Non-pigmented ciliary epithelial cell (primary cell): Measurements from ENCODE around the gene NIN.
"Not testable (repeated sequence)": the region's sequence is repeated elsewhere in the genome, so short reads cannot be mapped to it uniquely, and the experiment has no call there.

Experiments
- DNase-seq: peaks from one replicate; pipeline ENCODE4 v3.0.0-alpha.2; 2010; ENCODE audit warnings: low read depth

The NIN gene

DNA sequence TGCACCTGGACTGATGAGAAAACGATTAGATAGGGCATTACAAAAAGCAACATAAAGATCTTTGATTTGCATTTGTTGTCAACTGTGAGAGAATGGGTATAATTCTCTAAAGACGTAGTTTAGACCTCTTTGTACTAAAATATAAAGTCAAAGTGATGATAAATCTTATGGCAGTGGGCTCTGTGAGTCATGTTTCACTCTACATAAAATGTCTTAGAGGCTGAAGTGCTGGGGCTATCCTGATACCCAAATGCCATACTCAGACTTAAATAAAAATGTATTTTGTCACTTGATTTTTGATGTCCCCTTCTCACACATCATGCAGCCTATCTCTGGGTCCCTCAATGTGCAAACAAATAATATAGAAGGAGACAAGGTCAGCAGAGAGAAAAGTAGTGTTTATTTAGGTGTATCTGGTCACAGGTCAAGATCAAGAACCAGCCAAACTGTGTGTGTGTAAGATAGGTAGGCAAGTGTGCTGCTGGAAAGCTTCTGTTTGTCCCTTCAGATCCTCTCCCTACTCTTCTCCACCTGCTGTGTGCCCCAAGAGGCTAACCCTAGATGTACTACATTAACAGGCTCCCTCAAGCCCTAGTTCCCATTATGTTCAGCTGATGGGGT lies 7.0 kb upstream of the NIN start:
- no peak for DNase-seq

DNA sequence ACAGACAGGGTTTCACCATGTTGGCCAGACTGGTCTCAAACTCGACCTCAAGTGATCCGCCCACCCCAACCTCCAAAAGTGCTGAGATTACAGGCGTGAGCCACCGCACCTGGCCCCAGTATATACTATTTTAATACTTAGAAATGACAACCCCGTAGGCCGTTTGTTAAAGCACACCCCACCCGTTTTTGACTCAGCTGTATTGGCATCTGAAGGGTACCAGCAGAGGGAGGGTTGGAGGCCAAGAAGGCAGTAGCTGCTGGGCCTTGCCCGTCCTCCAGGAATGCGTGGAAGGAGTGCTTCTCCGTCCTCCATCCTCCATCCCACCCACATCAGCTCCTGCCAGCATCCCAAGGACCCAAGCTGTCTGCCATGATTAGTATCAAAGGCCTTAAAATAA lies 6.3 kb upstream of the NIN start:
- DNase-seq, result no peak

DNA sequence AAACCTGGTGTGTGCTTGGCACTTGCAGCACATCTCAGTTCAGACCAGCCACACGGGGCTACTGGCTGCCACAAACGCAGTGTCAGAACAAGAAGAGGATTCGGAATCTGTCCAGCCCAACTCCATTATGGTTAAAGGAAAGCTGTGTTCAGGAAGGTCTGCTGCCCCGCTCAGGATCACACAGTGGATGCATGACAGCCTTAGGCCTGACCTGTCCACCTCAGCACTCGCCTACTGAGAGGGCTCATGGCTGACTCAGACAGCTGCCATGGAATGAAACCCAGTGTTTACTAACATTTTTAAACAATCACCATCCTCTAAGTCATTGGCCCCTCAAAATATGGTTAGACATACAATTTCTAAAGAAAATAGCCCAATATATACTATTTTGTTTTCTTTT lies 5.6 kb upstream of the NIN start:
- no peak for DNase-seq

DNA sequence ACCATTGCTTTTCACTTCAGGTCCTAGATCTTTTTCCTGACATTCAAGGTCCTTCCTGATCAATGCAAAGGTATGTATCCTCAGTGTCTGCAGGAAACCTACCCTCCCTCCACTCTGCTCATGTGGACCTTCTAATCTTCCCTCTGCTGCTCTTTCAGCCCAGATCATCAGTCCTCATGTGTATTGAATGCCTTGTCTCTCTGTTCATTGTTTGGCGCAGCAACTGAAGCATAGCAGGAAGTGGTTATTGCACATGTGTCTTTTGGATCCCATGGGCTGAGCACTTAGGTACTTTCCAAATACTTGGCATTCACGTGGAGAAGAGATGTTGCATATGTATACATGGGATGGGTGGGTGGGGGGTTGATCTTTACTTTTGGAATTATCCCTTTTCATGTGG lies 4.3 kb upstream of the NIN start:
- DNase-seq, result no peak

DNA sequence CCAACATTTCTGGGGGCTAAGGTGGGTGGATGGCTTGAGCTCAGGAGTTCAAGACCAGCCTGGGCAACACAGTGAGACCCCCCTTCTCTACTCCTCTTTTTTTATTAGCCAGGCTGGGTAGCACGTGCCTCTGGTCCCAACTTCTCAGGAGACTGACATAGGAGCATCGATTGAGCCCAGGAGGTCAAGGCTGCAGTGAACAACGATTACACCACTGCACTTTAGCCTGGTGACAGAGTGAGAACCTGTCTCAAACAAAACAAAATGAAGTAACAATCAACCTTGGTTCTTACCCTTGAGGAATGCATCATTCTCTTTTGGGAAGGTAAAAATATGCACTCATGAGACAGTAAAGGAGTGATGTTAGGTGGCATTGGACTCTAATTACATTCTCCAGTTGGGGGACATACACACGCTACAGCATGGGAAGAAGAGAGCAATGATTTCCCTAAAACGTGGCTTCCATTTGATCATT lies 3.9 kb upstream of the NIN start:
- no peak for DNase-seq

DNA sequence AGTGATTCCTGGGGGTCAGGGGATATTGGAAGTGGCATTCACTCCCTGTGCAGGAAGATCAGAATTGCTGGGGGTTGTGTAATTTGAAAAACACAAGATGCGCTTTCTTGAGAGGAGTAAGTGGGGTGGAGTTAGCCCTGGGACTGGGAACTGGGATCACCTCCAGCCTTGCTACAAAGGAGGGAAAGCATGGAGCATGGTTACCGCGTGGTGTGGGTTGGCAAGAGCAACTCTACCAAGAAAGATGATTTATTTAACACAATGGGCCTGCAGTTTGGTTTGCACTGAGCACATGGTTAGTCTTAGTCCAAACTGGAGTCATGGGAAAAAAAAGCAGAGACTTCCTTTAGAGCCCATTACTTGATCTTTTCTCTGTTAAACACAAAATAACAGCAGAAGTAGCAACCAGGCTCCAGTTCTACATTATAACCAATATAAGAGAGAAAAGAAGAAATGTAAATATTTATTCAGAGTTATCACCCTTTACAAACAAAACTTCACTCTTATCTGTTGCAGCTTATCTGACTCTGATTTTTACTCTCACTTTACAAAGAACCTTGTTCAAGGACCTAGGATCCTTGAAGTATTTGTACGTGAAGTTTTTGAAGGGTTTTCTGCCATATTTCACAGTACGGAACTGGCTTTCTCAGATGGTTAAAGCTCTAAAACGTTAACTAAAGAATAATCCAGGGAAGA lies 2.1 kb upstream of the NIN start:
- DNase-seq, result no peak

DNA sequence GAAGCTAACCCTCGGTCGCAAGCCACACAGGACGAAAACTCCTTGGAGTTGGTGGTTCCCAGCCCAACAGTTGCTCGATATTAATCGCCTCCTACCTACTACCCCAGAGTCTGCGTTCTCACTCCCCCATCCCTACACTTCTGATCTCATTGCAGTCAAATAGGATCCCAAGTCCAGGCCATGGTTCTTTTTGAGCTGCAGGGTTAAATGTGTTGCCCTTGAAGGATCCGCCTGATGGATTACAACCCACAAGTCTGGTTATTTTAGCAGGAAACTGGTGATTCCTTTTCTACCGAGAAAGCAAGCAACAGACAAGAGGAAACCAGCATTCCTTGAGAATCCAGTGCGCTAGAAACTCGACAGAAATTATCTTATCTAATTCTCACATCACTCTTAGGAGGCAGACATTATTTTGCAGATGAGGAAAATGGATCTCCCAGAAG lies 785 bp upstream of the NIN start:
- no peak for DNase-seq

DNA sequence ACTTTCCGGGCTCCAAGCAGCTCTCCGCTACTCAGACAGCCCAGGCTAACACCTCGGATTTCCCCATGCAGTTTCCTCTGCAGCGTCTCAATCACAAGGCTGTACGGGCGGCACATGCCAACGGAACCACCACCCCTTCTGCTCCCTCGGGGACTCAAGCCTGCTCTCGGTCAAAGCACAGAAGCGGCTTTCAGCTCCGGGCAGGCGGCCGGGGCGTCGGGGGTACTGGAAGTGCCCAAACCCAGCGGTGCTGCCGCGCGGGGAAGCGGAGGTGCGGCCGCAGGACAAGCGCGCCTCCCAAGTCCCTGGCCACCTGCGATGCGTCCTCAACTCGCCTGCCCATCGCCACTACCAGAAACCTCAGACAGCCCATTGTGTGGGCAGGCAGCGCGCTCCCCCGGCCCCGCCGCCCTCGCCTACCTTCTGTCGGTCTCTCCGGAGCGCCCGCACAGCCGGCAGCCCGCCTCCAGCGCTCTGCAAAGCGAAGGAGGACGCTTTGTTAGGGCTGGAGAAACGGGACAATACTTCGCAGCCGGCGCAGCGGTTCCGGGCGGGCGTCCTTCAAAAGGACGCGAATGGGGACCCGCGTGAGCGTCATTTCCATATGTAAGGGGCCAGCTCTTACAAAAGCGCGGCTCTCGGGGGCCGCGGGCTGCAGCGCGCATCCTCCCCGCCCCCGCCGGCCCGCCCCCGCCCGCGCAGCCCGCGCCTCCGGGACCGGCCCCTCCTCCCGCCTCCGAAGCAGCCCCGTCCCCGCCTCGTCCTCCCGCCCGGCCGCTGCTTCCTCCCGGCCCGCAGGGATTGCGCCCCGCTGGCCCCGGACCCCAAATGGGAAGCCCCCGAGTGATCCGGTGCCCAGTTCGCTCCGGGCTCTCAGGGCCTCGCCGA lies 674 bp downstream of the NIN start:
- DNase-seq, result no peak

DNA sequence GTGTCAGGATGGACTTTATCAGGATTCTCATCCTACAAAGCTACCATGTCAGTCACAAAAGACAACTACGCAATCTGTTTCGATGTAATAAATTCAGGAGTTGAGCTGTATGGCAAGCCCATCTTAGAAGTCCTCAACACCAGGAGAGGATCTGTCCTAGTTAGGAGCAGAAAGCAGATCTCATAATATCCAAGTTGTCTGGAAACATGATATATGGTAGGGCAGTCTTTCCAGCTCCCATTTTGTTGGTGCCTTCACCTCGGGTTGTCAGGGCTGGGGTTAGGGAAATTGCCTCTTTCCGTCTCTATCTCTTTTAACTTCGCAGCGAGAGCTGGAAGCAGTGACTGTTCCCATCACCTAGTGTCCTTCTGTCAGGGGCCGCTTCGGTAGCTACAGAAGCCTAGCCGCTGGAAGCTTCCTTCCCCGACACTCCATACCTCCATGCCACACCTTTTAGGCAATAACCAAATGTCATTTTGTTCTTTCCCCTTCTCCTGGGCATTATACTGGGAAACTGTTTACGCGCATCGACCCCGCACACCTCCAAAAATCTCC lies 1.4 kb downstream of the NIN start:
- DNase-seq, result no peak

DNA sequence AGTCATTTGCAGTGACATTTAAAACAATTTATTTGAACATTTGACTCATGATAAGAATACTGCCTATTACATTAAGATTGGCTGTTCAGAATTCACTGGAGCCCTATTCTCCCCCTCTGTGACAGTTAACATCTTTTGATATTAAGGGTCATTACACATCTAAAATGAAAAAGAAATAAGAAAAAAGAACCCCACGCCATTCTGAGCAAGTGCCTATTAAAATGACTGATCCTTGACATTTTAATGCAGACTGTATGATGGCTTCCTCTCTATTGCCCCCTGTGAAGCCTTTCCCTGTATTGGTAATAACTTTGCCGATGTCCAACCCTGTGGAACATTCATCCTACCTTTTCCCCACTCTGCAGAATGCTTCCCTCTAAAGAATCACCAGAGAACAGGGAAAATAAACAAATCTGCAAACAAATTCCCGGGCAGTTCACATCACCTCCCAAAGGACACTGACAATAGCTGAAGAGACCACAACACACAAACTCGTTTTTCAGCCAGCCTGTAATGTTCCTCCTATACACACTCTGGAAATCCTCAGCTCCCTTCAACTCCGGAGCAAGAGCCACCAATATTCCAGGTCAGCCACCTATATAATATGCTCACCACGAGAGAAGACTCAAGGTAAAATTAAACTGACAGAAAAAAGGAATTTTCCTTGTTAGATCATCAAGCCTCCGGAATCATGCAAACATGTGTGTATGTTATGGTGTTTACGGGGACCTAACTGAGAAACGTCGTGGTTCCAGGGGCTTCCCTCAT lies 2.1 kb downstream of the NIN start:
- DNase-seq, result no peak

DNA sequence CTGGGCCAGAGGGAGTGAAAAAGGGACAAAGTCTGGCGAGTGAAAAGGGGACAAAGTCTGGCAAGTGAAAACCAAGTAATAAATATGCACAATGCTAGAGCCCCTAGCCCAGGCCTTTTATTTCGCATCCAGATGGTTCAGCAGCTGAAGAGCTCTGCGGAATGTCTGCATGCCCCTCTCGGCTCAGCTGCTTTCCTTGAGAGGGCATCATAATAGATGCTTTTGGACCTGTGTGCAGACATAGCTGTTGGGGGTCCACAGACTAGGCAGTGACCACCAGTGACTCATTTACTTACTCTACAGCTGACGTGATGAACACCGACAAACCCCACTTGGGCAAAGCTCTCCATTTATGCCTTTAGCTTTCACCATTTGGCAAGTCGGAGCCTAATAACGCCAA lies 4.3 kb downstream of the NIN start:
- DNase-seq, result no peak

DNA sequence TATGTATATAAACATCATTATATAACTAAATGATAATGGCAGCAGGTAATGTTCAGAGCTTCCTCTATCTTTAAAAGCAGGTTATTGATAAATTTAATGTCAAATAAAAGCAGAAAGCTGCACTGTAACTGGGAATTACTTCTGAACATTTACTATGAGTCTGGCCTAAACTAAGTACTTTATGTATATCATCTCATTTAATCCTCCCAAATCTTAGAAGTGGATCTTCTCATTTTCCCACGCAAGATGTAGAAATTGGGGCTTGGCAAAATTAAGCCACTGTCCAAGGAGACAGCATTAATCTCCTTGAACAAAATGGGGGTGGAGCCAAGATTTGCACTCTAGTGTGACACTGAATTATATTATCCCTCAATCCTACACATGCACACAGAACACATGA lies 5.7 kb downstream of the NIN start:
- DNase-seq, result no peak

DNA sequence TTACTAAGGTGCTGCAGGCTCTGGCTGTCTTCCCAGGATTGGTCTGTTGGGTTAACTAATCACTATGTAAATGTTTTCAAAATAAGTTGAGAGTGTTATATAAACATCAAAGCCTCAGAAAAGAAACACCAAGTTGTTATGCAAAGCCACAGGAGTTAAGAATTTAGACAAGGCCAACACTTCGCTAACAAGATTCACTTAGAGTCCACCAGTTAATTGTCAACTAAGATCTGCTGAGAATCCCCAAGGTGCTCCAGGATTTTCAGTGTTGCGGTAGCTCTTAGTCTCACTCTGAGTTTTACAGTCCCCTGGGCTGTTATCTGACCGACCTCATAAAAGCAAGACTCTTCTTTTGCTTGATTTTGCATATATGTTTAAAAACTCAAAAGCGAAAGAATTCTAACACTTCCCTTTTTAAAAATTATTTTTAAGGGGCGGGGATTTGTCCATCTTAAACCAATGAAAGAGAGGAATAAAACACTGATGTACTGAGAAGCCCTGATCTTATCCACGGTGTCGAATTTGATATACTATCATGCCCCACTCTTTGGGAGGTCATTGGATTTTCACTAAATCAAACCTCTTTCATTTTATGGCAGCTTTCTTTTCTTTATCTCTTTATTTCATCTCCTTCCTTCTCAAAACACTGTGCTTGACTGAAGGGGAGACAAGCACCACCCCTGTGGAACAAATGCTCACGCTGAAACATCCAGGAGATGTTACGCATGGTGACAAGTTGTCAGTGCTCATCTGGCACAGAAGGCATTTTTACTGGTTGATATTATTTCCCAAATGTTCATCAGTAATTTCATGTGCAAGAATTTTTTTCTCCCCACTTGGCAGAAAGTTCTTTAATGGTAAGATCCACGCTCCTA lies 7.0 kb downstream of the NIN start:
- no peak for DNase-seq

DNA sequence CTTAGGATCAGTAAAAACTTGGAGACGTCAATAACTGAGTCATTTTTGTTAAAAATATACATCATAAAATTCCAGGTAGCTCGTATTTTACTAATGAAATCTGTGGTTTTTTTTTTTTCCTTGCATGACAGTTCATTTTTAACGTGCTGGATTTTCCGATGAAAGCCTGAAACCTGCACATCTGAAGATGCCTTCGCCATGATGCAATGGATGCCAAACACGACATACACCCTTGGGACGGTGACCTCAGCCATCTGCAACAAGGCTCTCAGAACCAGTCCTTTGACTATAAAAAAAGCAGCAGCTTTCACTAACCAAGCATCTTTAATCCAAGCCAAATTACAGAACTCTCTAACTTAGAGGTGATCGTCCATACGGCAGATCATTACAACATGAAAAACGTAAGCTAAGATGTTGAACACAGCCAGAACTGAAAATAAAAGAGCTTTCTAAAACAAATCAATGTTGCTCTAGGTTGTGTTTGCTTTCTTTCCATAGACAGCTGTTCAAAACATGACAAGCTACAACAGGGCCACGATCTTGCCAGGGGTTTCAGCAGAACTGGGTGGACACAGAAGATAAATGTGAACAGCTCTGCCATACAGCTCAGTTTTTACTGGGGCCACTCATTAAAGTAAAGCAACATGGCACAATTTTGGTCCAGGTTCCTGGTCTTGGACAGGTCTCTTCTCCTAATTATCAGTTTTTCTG lies 7.8 kb downstream of the NIN start:
- DNase-seq, result no peak

DNA sequence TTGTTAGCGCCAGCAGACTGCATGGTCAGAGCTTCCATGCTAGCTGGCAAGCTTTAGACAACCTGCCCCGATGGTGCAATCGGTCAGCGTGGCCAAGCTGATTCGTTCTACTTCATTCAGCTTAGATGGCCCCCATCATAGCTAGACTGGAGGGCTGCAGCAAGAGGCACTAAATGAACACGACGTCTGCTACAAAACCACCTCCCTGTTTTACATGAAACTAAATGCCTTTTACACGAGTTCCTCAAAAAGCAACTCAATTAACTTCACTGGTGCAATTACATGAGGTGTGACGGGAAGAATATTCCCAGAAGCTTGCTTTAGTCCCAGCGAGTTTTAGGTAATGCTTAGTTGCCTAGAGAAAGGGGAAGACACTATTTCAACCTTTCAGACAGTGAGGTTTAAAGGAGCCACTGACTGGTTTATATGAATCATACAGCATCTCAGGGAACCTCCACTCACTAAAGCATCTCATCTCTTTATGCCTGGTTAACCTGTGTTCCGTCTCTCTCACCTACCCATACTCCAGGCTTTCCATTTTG lies 8.4 kb downstream of the NIN start:
- no peak for DNase-seq

DNA sequence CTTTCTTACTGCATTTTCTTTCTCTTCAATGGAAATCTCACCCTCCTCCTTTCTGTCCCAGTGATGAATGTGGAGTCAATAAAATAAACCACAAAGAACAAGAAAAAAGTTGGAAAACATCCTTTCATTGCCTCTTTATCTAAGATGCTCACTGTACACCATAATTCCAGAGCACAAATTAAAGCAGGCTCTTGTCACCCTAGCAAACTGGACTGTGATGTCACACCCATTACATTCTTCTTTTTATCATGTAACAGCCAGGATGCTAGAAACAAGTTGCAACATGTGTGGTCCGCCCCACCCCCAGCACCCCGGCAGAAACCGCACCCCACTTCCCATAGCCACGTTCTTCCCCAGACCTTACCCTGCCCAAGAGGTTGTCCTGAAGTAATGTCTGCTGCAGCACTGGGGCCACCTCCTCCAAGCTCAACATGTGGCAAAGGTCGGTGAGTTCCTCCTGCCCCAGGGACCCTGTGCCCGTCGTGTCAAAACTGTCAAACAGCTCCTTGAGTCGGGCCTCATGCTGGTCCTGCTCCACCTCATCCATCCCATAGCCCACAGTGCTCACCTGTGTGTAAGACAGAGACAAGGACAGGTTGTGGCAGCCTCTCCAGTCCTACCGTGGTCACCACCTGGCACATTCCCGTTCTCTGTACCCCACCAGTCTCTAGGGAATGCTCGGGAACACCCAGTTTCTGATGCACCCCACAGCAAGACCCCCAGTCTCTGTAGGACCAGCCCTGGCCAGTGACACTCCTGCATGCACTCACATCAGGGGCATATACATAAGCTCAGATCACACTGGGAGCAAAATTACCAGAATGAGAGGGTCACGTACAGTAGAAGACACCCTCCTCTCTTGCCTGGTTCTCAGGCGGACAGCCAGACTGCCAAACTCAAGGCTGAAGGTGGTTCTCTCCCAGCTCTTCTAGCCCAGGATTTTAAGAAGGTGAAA lies 9.2 kb downstream of the NIN start:
- no peak for DNase-seq

DNA sequence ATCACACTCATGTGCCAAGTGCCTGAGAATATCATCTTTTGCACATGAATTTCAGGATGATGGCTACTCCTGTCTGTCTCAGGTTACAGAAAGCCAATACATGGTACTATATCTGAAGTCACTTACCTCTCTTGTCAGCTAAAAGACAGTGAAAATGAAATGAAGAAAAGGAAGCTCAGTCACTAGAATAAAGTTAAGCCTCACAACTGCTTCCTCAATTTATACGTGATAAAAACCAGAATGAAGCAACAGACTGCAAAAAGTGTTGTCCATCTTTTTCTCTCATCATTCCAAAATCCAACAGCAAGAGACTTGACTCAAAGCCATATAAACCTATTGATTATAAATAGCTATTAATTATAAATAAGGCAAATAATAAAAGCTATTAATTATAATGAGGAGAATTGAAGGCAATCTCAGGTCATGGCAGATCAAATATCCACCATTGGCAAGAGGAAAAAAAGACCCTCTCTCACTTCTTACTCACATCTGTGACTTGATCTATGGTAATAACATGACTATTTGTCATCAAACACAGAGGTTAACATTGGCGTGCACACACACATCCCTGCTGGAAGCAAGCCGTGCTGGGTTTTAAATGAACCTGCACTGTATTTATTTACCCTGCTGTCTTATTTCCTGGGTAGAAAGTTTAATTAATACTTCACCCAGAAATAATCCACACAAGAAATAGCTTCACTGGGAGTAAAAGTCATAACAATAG lies 10.0 kb downstream of the NIN start:
- DNase-seq, result no peak

DNA sequence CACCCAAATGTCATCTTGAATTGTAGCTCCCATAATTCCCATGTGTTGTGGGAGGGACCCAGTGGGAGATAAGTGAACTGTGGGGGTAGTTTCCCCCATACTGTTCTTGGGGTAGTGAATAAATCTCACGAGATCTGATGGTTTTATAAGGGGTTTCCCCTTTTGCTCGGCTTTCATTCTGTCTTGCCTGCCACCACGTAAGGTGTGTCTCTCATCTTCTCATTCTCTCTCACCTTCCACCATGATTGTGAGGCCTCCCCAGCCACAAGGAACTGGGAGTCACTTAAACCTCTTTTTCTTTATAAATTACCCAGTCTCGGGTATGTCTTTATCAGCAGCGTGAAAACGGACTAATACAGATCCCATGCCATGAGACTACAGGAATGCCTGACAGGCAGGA lies 11.7 kb downstream of the NIN start:
- DNase-seq, result not testable (repeated sequence)
